H9 (cell line): ENCODE results near the gene RAD51. TPM values are rescaled to one million over a fixed set of nuclear protein-coding genes. Genes with fewer than 3 reads are reported as not detected.

Source experiments
- DNase-seq: peaks from one replicate; pipeline ENCODE4 v3.0.0-alpha.2; 2017
- H2AFZ ChIP-seq: one replicate; pipeline ENCODE4 v1.6.1; 2013; ENCODE audit warnings: mild to moderate bottlenecking, low read length, control low read depth, moderate library complexity
- H2AK5ac ChIP-seq: 2 replicates; pipeline ENCODE4 v1.6.1; 2013; ENCODE audit warnings: low read length, control low read depth, mixed read lengths; ENCODE audit not compliant: insufficient read length
- H2BK120ac ChIP-seq: one replicate; pipeline ENCODE4 v1.6.1; 2013; ENCODE audit warnings: low read depth, mild to moderate bottlenecking, low read length, control low read depth, inconsistent platforms; ENCODE audit not compliant: poor library complexity, severe bottlenecking
- H2BK12ac ChIP-seq: 2 replicates; pipeline ENCODE4 v1.6.1; 2013; ENCODE audit warnings: low read length, control low read depth, mixed read lengths, low read depth; ENCODE audit not compliant: insufficient read length
- H2BK15ac ChIP-seq: 2 replicates; pipeline ENCODE4 v1.6.1; 2013; ENCODE audit warnings: low read depth, low read length, control low read depth
- H2BK20ac ChIP-seq: one replicate; pipeline ENCODE4 v1.6.1; 2013; ENCODE audit warnings: low read depth, mild to moderate bottlenecking, low read length, control low read depth, inconsistent platforms; ENCODE audit not compliant: poor library complexity, severe bottlenecking
- H2BK5ac ChIP-seq: 2 replicates; pipeline ENCODE4 v1.6.1; 2013; ENCODE audit warnings: low read length, control low read depth, mixed read lengths; ENCODE audit not compliant: insufficient read length
- H3K14ac ChIP-seq: 2 replicates; pipeline ENCODE4 v1.6.1; 2013; ENCODE audit warnings: low read length, control low read depth; ENCODE audit not compliant: insufficient read depth
- H3K18ac ChIP-seq: 2 replicates; pipeline ENCODE4 v1.6.1; 2013; ENCODE audit warnings: low read depth, mild to moderate bottlenecking, mixed read lengths, low read length, control low read depth; ENCODE audit not compliant: insufficient read length
- H3K23ac ChIP-seq: 2 replicates; pipeline ENCODE4 v1.6.1; 2013; ENCODE audit warnings: low read length, control low read depth, mixed read lengths, low read depth; ENCODE audit not compliant: insufficient read length
- H3K23me2 ChIP-seq: 2 replicates; pipeline ENCODE4 v1.6.1; 2013; ENCODE audit warnings: low read depth, mild to moderate bottlenecking, mixed read lengths, low read length, control low read depth; ENCODE audit not compliant: insufficient read length, poor library complexity, severe bottlenecking
- H3K27ac ChIP-seq: 2 replicates; pipeline ENCODE4 v1.5.1; 2013; ENCODE audit warnings: low read length, control low read depth, mixed read lengths, low read depth; ENCODE audit not compliant: insufficient read length
- H3K27me3 ChIP-seq: 2 replicates; pipeline ENCODE4 v1.6.1; 2013; ENCODE audit warnings: low read length, control low read depth, inconsistent platforms; ENCODE audit not compliant: insufficient read depth
- H3K4ac ChIP-seq: 2 replicates; pipeline ENCODE4 v1.6.1; 2013; ENCODE audit warnings: low read depth, mild to moderate bottlenecking, control low read depth, inconsistent platforms, low read length, moderate library complexity
- H3K4me1 ChIP-seq: 2 replicates; pipeline ENCODE4 v1.6.1; 2013; ENCODE audit warnings: low read length, control low read depth, inconsistent platforms; ENCODE audit not compliant: insufficient read depth
- H3K4me2 ChIP-seq: 2 replicates; pipeline ENCODE4 v1.6.1; 2013; ENCODE audit warnings: low read length, control low read depth, mixed read lengths; ENCODE audit not compliant: insufficient read length, insufficient read depth
- H3K56ac ChIP-seq: 2 replicates; pipeline ENCODE4 v1.6.1; 2013; ENCODE audit warnings: low read depth, mild to moderate bottlenecking, mixed read lengths, low read length, control low read depth; ENCODE audit not compliant: insufficient read length
- H3K79me1 ChIP-seq: 2 replicates; pipeline ENCODE4 v1.6.1; 2013; ENCODE audit warnings: low read depth, mild to moderate bottlenecking, moderate library complexity, low read length, control low read depth, inconsistent platforms; ENCODE audit not compliant: insufficient read depth, poor library complexity, severe bottlenecking
- H3K79me2 ChIP-seq: 2 replicates; pipeline ENCODE4 v1.6.1; 2013; ENCODE audit warnings: low read length, control low read depth, inconsistent platforms; ENCODE audit not compliant: insufficient read depth
- H3K9ac ChIP-seq: 2 replicates; pipeline ENCODE4 v1.6.1; 2013; ENCODE audit warnings: low read length, control low read depth, mixed read lengths; ENCODE audit not compliant: insufficient read length; ENCODE audit errors: extremely low read depth
- H3K9me3 ChIP-seq: one replicate; pipeline ENCODE4 v1.6.1; 2013; ENCODE audit warnings: low read depth, low read length, inconsistent platforms; ENCODE audit not compliant: control insufficient read depth
- H3T11ph ChIP-seq: one replicate; pipeline ENCODE4 v1.6.1; 2013; ENCODE audit warnings: mild to moderate bottlenecking, low read length, control low read depth, inconsistent platforms
- H4K20me1 ChIP-seq: one replicate; pipeline ENCODE4 v1.6.1; 2013; ENCODE audit not compliant: control insufficient read depth, insufficient read length, insufficient read depth
- H4K5ac ChIP-seq: 2 replicates; pipeline ENCODE4 v1.6.1; 2013; ENCODE audit warnings: low read depth, mild to moderate bottlenecking, mixed read lengths, low read length, control low read depth; ENCODE audit not compliant: insufficient read length
- H4K8ac ChIP-seq: replicated peaks from 2 replicates; pipeline ENCODE4 v1.6.1; 2013; ENCODE audit warnings: low read length, control low read depth, mixed read lengths, low read depth; ENCODE audit not compliant: insufficient read length
- H4K91ac ChIP-seq: 2 replicates; pipeline ENCODE4 v1.6.1; 2013; ENCODE audit warnings: low read depth, mild to moderate bottlenecking, moderate library complexity, mixed read lengths, low read length, control low read depth; ENCODE audit not compliant: insufficient read length
- H3K27ac Mint-ChIP-seq, 3 experiments: 2 replicates in 2 of 3; 3 replicates in 1 of 3; pipeline ENCODE4 v1.8.0; 2020 to 2021; ENCODE audit warnings: mixed read lengths in 3 of 3, mild to moderate bottlenecking in 1 of 3, moderate library complexity in 1 of 3
- H3K27me3 Mint-ChIP-seq: 2 replicates; pipeline ENCODE4 v1.8.0; 2021; ENCODE audit warnings: low read depth, mild to moderate bottlenecking, moderate library complexity, mixed read lengths
- H3K36me3 Mint-ChIP-seq, 3 experiments: 2 replicates in 2 of 3; 3 replicates in 1 of 3; pipeline ENCODE4 v1.8.0; 2020 to 2021; ENCODE audit warnings: low read depth in 3 of 3, mixed read lengths in 3 of 3; ENCODE audit not compliant: insufficient read depth in 1 of 3
- H3K4me1 Mint-ChIP-seq, 2 experiments: 2 replicates each; pipeline ENCODE4 v1.8.0; 2020; ENCODE audit warnings: mixed read lengths in 2 of 2
- H3K4me3 Mint-ChIP-seq, 2 experiments: 2 replicates in 1 of 2; 3 replicates in 1 of 2; pipeline ENCODE4 v1.8.0; 2020 to 2021; ENCODE audit warnings: mild to moderate bottlenecking in 2 of 2, mixed read lengths in 2 of 2, moderate library complexity in 1 of 2
- H3K9me3 Mint-ChIP-seq, 2 experiments: 2 replicates in 1 of 2; 3 replicates in 1 of 2; pipeline ENCODE4 v1.8.0; 2020; ENCODE audit warnings: mild to moderate bottlenecking in 2 of 2, mixed read lengths in 2 of 2, moderate library complexity in 1 of 2
- CTCF ChIP-seq: fragments of 200-600 bp; sonication (generic); conservative IDR thresholded peaks from 3 replicates; pipeline ENCODE4 v1.8.0; 2021; ENCODE audit warnings: antibody characterized with exemption, mild to moderate bottlenecking
- WGBS: extraction: QIAGEN DNeasy Blood & Tissue Kit; methylation state at CpG from one replicate; pipeline ENCODE4 v1.1.7; 2013; ENCODE audit warnings: missing lambda C conversion rate, low lambda C conversion rate, mixed read lengths; ENCODE audit not compliant: insufficient read length; ENCODE audit errors: extremely low coverage; 5-methylcytosine and 5-hydroxymethylcytosine counted together
- total RNA-seq: library from RNA; stranded (reverse); gene quantifications from 2 replicates; pipeline ENCODE4 v1.2.1, GENCODE V29; 2021

Gene RAD51
- total RNA-seq, 1 experiment from 2014 or later = 39.2 TPM

GRCh38 chr15:40773902-40774301, 78.9 kb downstream of the RAD51 start:
- H4K8ac ChIP-seq = no peak overlapping the region
- Mint-ChIP-seq H3K36me3 (peaks cover 11 to 53% (median 30%) of the 10 kb centered on the region in 3 experiments; a peak in 6 of 7 replicates), H3K4me3 (no peak overlapping the region), H3K27ac (no peak overlapping the region), H3K9me3 (no peaks in the 10 kb centered on the region), H3K4me1 (no peaks in the 10 kb centered on the region), H3K27me3 (no peaks in the 10 kb centered on the region; the same call in 1 of the 2 replicates)
- no peaks in the 10 kb centered on the region for H3K79me1 ChIP-seq
- H2BK120ac ChIP-seq = no peak overlapping the region
- no peak for TF ChIP-seq CTCF
- no peaks in the 10 kb centered on the region for H3K79me2 ChIP-seq
- H2BK20ac ChIP-seq = no peak overlapping the region
- no peak overlapping the region for H2BK12ac ChIP-seq
- no peak overlapping the region for H3K4ac ChIP-seq
- H2BK5ac ChIP-seq = no peak overlapping the region
- H3K9me3 ChIP-seq = no peaks in the 10 kb centered on the region
- no peak overlapping the region for H3K23ac ChIP-seq
- no peak overlapping the region for H3T11ph ChIP-seq
- no peaks in the 10 kb centered on the region for H3K23me2 ChIP-seq
- no peak overlapping the region for H3K18ac ChIP-seq
- H2BK15ac ChIP-seq = no peak overlapping the region
- H3K27ac ChIP-seq = no peak overlapping the region
- H3K14ac ChIP-seq = no peak overlapping the region
- H4K91ac ChIP-seq = no peak overlapping the region
- no peaks in the 10 kb centered on the region for H3K27me3 ChIP-seq
- no peak overlapping the region for H2AK5ac ChIP-seq
- H4K20me1 ChIP-seq = no peaks in the 10 kb centered on the region
- DNase-seq = no peak
- no peaks in the 10 kb centered on the region for H3K4me1 ChIP-seq
- no peak overlapping the region for H2AFZ ChIP-seq
- H3K4me2 ChIP-seq = no peak overlapping the region
- H4K5ac ChIP-seq = no peak overlapping the region
- H3K56ac ChIP-seq = no peak overlapping the region
- WGBS = no CpG with 5 or more reads among the region's 6 CpGs
- H3K9ac ChIP-seq = no peak overlapping the region
